Measurements from ENCODE around the gene IQCF6. TPM values are rescaled to one million over a fixed set of nuclear protein-coding genes. Genes with fewer than 3 reads are reported as not detected.

Gene IQCF6
- total RNA-seq: not detected

- Histone ChIP-seq H3K36me3 (no peaks in the 10 kb centered on the region), H3K4me3 (no peak within 1 kb of the TSS), H3K4me1 (replicated peaks) (no peaks in the 10 kb centered on the region), H3K27ac (no peak within 1 kb of the TSS), H3K27me3 (replicated peaks; ENCODE audit: insufficient read depth) (no peaks in the 10 kb centered on the region), H3K9me3 (no peaks in the 10 kb centered on the region)
- no peak for DNase-seq (ENCODE audit: low spot score)
- WGBS: 93% methylated on average over 5 of the region's 5 CpGs
- intact Hi-C loops (cut with DNase I): no loop called here
- no peak for TF ChIP-seq POLR2AphosphoS5 (IDR thresholded peaks at IDR 0.05)
- TF ChIP-seq POLR2A (IDR thresholded peaks at IDR 0.05): no peak
- no peak for TF ChIP-seq CTCF (IDR thresholded peaks at IDR 0.05)
Observed at GRCh38 chr3:51779137-51779536, at the start of gene IQCF6. IQCF6 (minus strand) TSS chr3:51779237; CDS start chr3:51779224, 13 bp downstream.

GRCh38 chr3:51828297-51828696 is 49.3 kb upstream of the IQCF6 start:
- TF ChIP-seq POLR2A (IDR thresholded peaks at IDR 0.05) (no peak), POLR2AphosphoS5 (IDR thresholded peaks at IDR 0.05) (no peak), CTCF (IDR thresholded peaks at IDR 0.05) (no peak)
- WGBS: 80% methylated on average over 1 of the region's 1 CpG

GRCh38 chr3:51819709-51820406 is 40.8 kb upstream of the IQCF6 start:
- Histone ChIP-seq H3K27ac (no peak overlapping the region), H3K9me3 (no peaks in the 10 kb centered on the region), H3K4me3 (no peak overlapping the region), H3K36me3 (no peaks in the 10 kb centered on the region), H3K4me1 (replicated peaks) (no peaks in the 10 kb centered on the region), H3K27me3 (replicated peaks; ENCODE audit: insufficient read depth) (no peaks in the 10 kb centered on the region)
- TF ChIP-seq CTCF (IDR thresholded peaks at IDR 0.05): no peak
- TF ChIP-seq POLR2A (IDR thresholded peaks at IDR 0.05): no peak
- no peak for TF ChIP-seq POLR2AphosphoS5 (IDR thresholded peaks at IDR 0.05)
- 51% methylated on average over 12 of the region's 12 CpGs for WGBS
- DNase-seq (ENCODE audit: low spot score): no peak
- intact Hi-C loops (cut with DNase I): no loop called here

More at GRCh38 chr3:51828297-51828696, 49.3 kb upstream of the IQCF6 start:
- H3K9me3 ChIP-seq: no peaks in the 10 kb centered on the region
- H3K27me3 ChIP-seq (replicated peaks; ENCODE audit: insufficient read depth): no peaks in the 10 kb centered on the region
- H3K27ac ChIP-seq: no peak overlapping the region
- H3K4me3 ChIP-seq: no peak overlapping the region
- intact Hi-C loops (cut with DNase I): no loop called here
- no peaks in the 10 kb centered on the region for H3K36me3 ChIP-seq
- DNase-seq (ENCODE audit: low spot score): no peak
- no peaks in the 10 kb centered on the region for H3K4me1 ChIP-seq (replicated peaks)

- 89% methylated on average over 15 of the region's 15 CpGs for WGBS
- no peaks in the 10 kb centered on the region for H3K9me3 ChIP-seq
- no peak overlapping the region for H3K4me3 ChIP-seq
- H3K27ac ChIP-seq: no peak overlapping the region
- no peak for DNase-seq (ENCODE audit: low spot score)
- no peak for TF ChIP-seq POLR2AphosphoS5 (IDR thresholded peaks at IDR 0.05)
- TF ChIP-seq POLR2A (IDR thresholded peaks at IDR 0.05): no peak
- TF ChIP-seq CTCF (IDR thresholded peaks at IDR 0.05): no peak
- H3K27me3 ChIP-seq (replicated peaks; ENCODE audit: insufficient read depth): no peaks in the 10 kb centered on the region
- H3K4me1 ChIP-seq (replicated peaks): no peaks in the 10 kb centered on the region
- intact Hi-C loops (cut with DNase I): no loop called here
- H3K36me3 ChIP-seq: no peaks in the 10 kb centered on the region
Observed at GRCh38 chr3:51819151-51819550, 40.1 kb upstream of the IQCF6 start.

GRCh38 chr3:51817375-51817774 is 38.3 kb upstream of the IQCF6 start:
- Histone ChIP-seq H3K4me1 (replicated peaks) (no peaks in the 10 kb centered on the region), H3K9me3 (no peaks in the 10 kb centered on the region), H3K27ac (no peak overlapping the region), H3K36me3 (no peaks in the 10 kb centered on the region), H3K4me3 (no peak overlapping the region), H3K27me3 (replicated peaks; ENCODE audit: insufficient read depth) (no peaks in the 10 kb centered on the region)
- WGBS: 96% methylated on average over 2 of the region's 2 CpGs
- no peak for TF ChIP-seq CTCF (IDR thresholded peaks at IDR 0.05)
- TF ChIP-seq POLR2AphosphoS5 (IDR thresholded peaks at IDR 0.05): no peak
- no peak for TF ChIP-seq POLR2A (IDR thresholded peaks at IDR 0.05)
- DNase-seq (ENCODE audit: low spot score): no peak
- intact Hi-C loops (cut with DNase I): no loop called here

Data from prostate gland (tissue), 2 donors.